Fibroblast of pulmonary artery (primary cell): ENCODE data around the gene PHF19.

ENCODE experiments used
- DNase-seq: peaks from one replicate; pipeline ENCODE4 v3.0.0-alpha.2; 2010; ENCODE audit warnings: low read depth
- H3K4me3 ChIP-seq: replicated peaks from 2 replicates; pipeline ENCODE4 v1.5.1; 2011; ENCODE audit warnings: low read depth, mild to moderate bottlenecking, control low read depth, low read length, moderate library complexity
- CTCF ChIP-seq: IDR thresholded peaks from 2 replicates; pipeline ENCODE4 v1.5.1; 2011; ENCODE audit warnings: mild to moderate bottlenecking, control low read depth, low read length, inconsistent platforms; ENCODE audit errors: missing control alignments

The PHF19 gene

GRCh38 chr9:120853198-120853597 lies 23.8 kb downstream of the PHF19 start:
- no peak overlapping the region for H3K4me3 ChIP-seq
- no peak for TF ChIP-seq CTCF
- DNase-seq = no peak

- TF ChIP-seq CTCF = no peak
- H3K4me3 ChIP-seq = no peak overlapping the region
- no peak for DNase-seq
These were observed 24.6 kb downstream of the PHF19 start for GRCh38 chr9:120852240-120853010.

- no peak overlapping the region for H3K4me3 ChIP-seq
- DNase-seq = no peak
- no peak for TF ChIP-seq CTCF
These were observed 25.5 kb downstream of the PHF19 start for GRCh38 chr9:120851449-120851848.

GRCh38 chr9:120850315-120850714 lies 26.7 kb downstream of the PHF19 start:
- no peak for DNase-seq
- no peak for TF ChIP-seq CTCF
- no peak overlapping the region for H3K4me3 ChIP-seq

GRCh38 chr9:120846906-120847305 lies 30.1 kb downstream of the PHF19 start:
- no peak for TF ChIP-seq CTCF
- H3K4me3 ChIP-seq = no peak overlapping the region
- peak; percentile 26 for DNase-seq

GRCh38 chr9:120846251-120846889 lies 30.6 kb downstream of the PHF19 start:
- H3K4me3 ChIP-seq = no peak overlapping the region
- TF ChIP-seq CTCF = no peak
- DNase-seq = no peak
